Effector CD4-positive, alpha-beta T cell (primary cell): ENCODE data around the gene DGKI.

Experiments used
- DNase-seq: peaks from one replicate; pipeline ENCODE4 v3.0.0-alpha.2; 2020

Gene DGKI

GRCh38 chr7:137682596-137682995 is 164.2 kb downstream of the DGKI start:
- no peak for DNase-seq

- DNase-seq, result no peak
Measured at GRCh38 chr7:137681657-137682562, 164.9 kb downstream of the DGKI start.

GRCh38 chr7:137674551-137675409 is 172.0 kb downstream of the DGKI start:
- no peak for DNase-seq

GRCh38 chr7:137674048-137674447 is 172.7 kb downstream of the DGKI start:
- DNase-seq, result no peak

- DNase-seq, result no peak
Measured at GRCh38 chr7:137671920-137672319, 174.9 kb downstream of the DGKI start.

- DNase-seq, result no peak
Measured at GRCh38 chr7:137670222-137671064, 176.3 kb downstream of the DGKI start.

GRCh38 chr7:137669706-137670105 is 177.1 kb downstream of the DGKI start:
- no peak for DNase-seq

GRCh38 chr7:137668404-137668803 is 178.4 kb downstream of the DGKI start:
- DNase-seq, result no peak

- no peak for DNase-seq
Measured at GRCh38 chr7:137667633-137668387, 179.0 kb downstream of the DGKI start.

GRCh38 chr7:137664846-137665245 is 181.9 kb downstream of the DGKI start:
- DNase-seq, result no peak

GRCh38 chr7:137661634-137662033 is 185.1 kb downstream of the DGKI start:
- no peak for DNase-seq

GRCh38 chr7:137658190-137658900 is 188.4 kb downstream of the DGKI start:
- DNase-seq, result no peak

GRCh38 chr7:137657476-137658189 is 189.1 kb downstream of the DGKI start:
- no peak for DNase-seq

- DNase-seq, result no peak
Measured at GRCh38 chr7:137656850-137657232, 189.9 kb downstream of the DGKI start.

GRCh38 chr7:137656227-137656849 is 190.4 kb downstream of the DGKI start:
- DNase-seq, result peak; percentile 21

- no peak for DNase-seq
Measured at GRCh38 chr7:137655804-137656203, 191.0 kb downstream of the DGKI start.

- DNase-seq, result no peak
Measured at GRCh38 chr7:137652721-137653120, 194.1 kb downstream of the DGKI start.

GRCh38 chr7:137647905-137648565 is 198.7 kb downstream of the DGKI start:
- DNase-seq, result no peak

GRCh38 chr7:137642472-137642871 is 204.3 kb downstream of the DGKI start:
- DNase-seq, result no peak

- DNase-seq, result no peak
Measured at GRCh38 chr7:137642031-137642430, 204.7 kb downstream of the DGKI start.
